IPS-15b (cell line): ENCODE data around the gene OR51Q1.

ENCODE experiments used
- H3K27me3 ChIP-seq: one replicate; pipeline ENCODE4 v1.6.1; 2013; ENCODE audit warnings: low read length; ENCODE audit not compliant: control insufficient read depth, insufficient read depth
- H3K36me3 ChIP-seq: one replicate; pipeline ENCODE4 v1.6.1; 2013; ENCODE audit warnings: low read length; ENCODE audit not compliant: control insufficient read depth, insufficient read depth
- H3K4me1 ChIP-seq: one replicate; pipeline ENCODE4 v1.6.1; 2013; ENCODE audit warnings: mild to moderate bottlenecking, low read length; ENCODE audit not compliant: control insufficient read depth, insufficient read depth
- H3K4me3 ChIP-seq: one replicate; pipeline ENCODE4 v1.5.1; 2013; ENCODE audit warnings: low read depth, low read length
- H3K9ac ChIP-seq: one replicate; pipeline ENCODE4 v1.6.1; 2013; ENCODE audit warnings: low read depth, mild to moderate bottlenecking, low read length
- H3K9me3 ChIP-seq: one replicate; pipeline ENCODE4 v1.6.1; 2013; ENCODE audit warnings: mild to moderate bottlenecking, low read length; ENCODE audit not compliant: control insufficient read depth, insufficient read depth

The OR51Q1 gene

GRCh38 chr11:5421811-5422210 is at the start of gene OR51Q1:
Gene OR51Q1, plus strand, starts transcription at chr11:5422111. Its CDS starts 90 bp downstream, at chr11:5422201.
- Histone ChIP-seq H3K4me3 (no peak within 1 kb of the TSS), H3K36me3 (no peaks in the 10 kb centered on the region), H3K27me3 (no peaks in the 10 kb centered on the region), H3K9ac (no peak within 1 kb of the TSS), H3K9me3 (no peaks in the 10 kb centered on the region), H3K4me1 (no peaks in the 10 kb centered on the region)

- no peak overlapping the region for H3K4me3 ChIP-seq
These were observed 41.1 kb upstream of the OR51Q1 start for GRCh38 chr11:5380740-5381342.

GRCh38 chr11:5383576-5383975 is 38.3 kb upstream of the OR51Q1 start, which contains the start of gene OR51M1:
Gene OR51M1, plus strand, starts transcription at chr11:5383812. Its CDS starts 5,587 bp downstream, at chr11:5389399.
- Histone ChIP-seq H3K36me3 (no peaks in the 10 kb centered on the region), H3K4me3 (no peak within 1 kb of the TSS), H3K27me3 (no peaks in the 10 kb centered on the region), H3K9ac (no peak within 1 kb of the TSS), H3K9me3 (no peaks in the 10 kb centered on the region), H3K4me1 (peaks cover 5% of the 10 kb centered on the region)

More at GRCh38 chr11:5380740-5381342, 41.1 kb upstream of the OR51Q1 start:
- H3K27me3 ChIP-seq: no peaks in the 10 kb centered on the region
- H3K9me3 ChIP-seq: no peaks in the 10 kb centered on the region
- H3K9ac ChIP-seq: no peak overlapping the region
- no peaks in the 10 kb centered on the region for H3K36me3 ChIP-seq
- no peaks in the 10 kb centered on the region for H3K4me1 ChIP-seq

GRCh38 chr11:5384335-5384734 is 37.6 kb upstream of the OR51Q1 start:
- peaks cover 5% of the 10 kb centered on the region for H3K4me1 ChIP-seq
- H3K9me3 ChIP-seq: no peaks in the 10 kb centered on the region
- no peaks in the 10 kb centered on the region for H3K36me3 ChIP-seq
- H3K9ac ChIP-seq: no peak overlapping the region
- H3K4me3 ChIP-seq: no peak overlapping the region
- no peaks in the 10 kb centered on the region for H3K27me3 ChIP-seq

GRCh38 chr11:5390210-5390609 is 31.7 kb upstream of the OR51Q1 start:
- Histone ChIP-seq H3K36me3 (no peaks in the 10 kb centered on the region), H3K4me3 (no peak overlapping the region), H3K9ac (no peak overlapping the region), H3K4me1 (peaks cover 5% of the 10 kb centered on the region), H3K9me3 (no peaks in the 10 kb centered on the region), H3K27me3 (no peaks in the 10 kb centered on the region)

GRCh38 chr11:5394091-5394490 is 27.8 kb upstream of the OR51Q1 start:
- Histone ChIP-seq H3K36me3 (no peaks in the 10 kb centered on the region), H3K4me1 (no peaks in the 10 kb centered on the region), H3K27me3 (no peaks in the 10 kb centered on the region), H3K4me3 (no peak overlapping the region), H3K9me3 (no peaks in the 10 kb centered on the region), H3K9ac (no peak overlapping the region)

GRCh38 chr11:5398936-5399335 is 23.0 kb upstream of the OR51Q1 start:
- Histone ChIP-seq H3K4me1 (no peaks in the 10 kb centered on the region), H3K36me3 (no peaks in the 10 kb centered on the region), H3K27me3 (no peaks in the 10 kb centered on the region), H3K4me3 (no peak overlapping the region), H3K9me3 (no peaks in the 10 kb centered on the region), H3K9ac (no peak overlapping the region)

- no peak overlapping the region for H3K4me3 ChIP-seq
- H3K36me3 ChIP-seq: no peaks in the 10 kb centered on the region
- H3K9ac ChIP-seq: no peak overlapping the region
- no peaks in the 10 kb centered on the region for H3K27me3 ChIP-seq
- no peaks in the 10 kb centered on the region for H3K4me1 ChIP-seq
- no peaks in the 10 kb centered on the region for H3K9me3 ChIP-seq
These were observed 16.7 kb upstream of the OR51Q1 start for GRCh38 chr11:5405173-5405572.

GRCh38 chr11:5420993-5421392 is 918 bp upstream of the OR51Q1 start:
- Histone ChIP-seq H3K9ac (no peak overlapping the region), H3K4me1 (no peaks in the 10 kb centered on the region), H3K27me3 (no peaks in the 10 kb centered on the region), H3K36me3 (no peaks in the 10 kb centered on the region), H3K4me3 (no peak overlapping the region), H3K9me3 (no peaks in the 10 kb centered on the region)

GRCh38 chr11:5423131-5423530 is 1.2 kb downstream of the OR51Q1 start:
- Histone ChIP-seq H3K9me3 (no peaks in the 10 kb centered on the region), H3K36me3 (no peaks in the 10 kb centered on the region), H3K4me3 (no peak overlapping the region), H3K27me3 (no peaks in the 10 kb centered on the region), H3K9ac (no peak overlapping the region), H3K4me1 (no peaks in the 10 kb centered on the region)

- no peaks in the 10 kb centered on the region for H3K36me3 ChIP-seq
- H3K4me1 ChIP-seq: no peaks in the 10 kb centered on the region
- H3K9me3 ChIP-seq: no peaks in the 10 kb centered on the region
- no peak within 1 kb of the TSS for H3K4me3 ChIP-seq
- no peak within 1 kb of the TSS for H3K9ac ChIP-seq
- no peaks in the 10 kb centered on the region for H3K27me3 ChIP-seq
These were observed 19.5 kb downstream of the OR51Q1 start, which contains the start of gene OR51I1 for GRCh38 chr11:5441414-5441813. Gene OR51I1, minus strand, starts transcription at chr11:5441514. Its CDS starts 0 bp downstream, at chr11:5441514.

GRCh38 chr11:5443835-5444393 is 22.0 kb downstream of the OR51Q1 start:
- Histone ChIP-seq H3K27me3 (no peaks in the 10 kb centered on the region), H3K9ac (no peak overlapping the region), H3K4me3 (no peak overlapping the region), H3K4me1 (no peaks in the 10 kb centered on the region), H3K36me3 (no peaks in the 10 kb centered on the region), H3K9me3 (no peaks in the 10 kb centered on the region)
